GM21526 (cell line): ENCODE data around the gene DLX2.

Source experiments
- ATAC-seq: cut with Tn5 transposase; IDR thresholded peaks from one replicate; pipeline ENCODE4 v1.9.1; 2021; ENCODE audit warnings: moderate library complexity; ENCODE audit not compliant: unreplicated experiment, low FRiP score

DLX2 gene

GRCh38 chr2:172095146-172095904 lies 7.4 kb downstream of the DLX2 start:
- ATAC-seq = no peak

GRCh38 chr2:172094294-172095145 lies 8.2 kb downstream of the DLX2 start:
- ATAC-seq = no peak

GRCh38 chr2:172093416-172094293 lies 9.0 kb downstream of the DLX2 start:
- ATAC-seq = no peak

GRCh38 chr2:172092716-172093415 lies 9.8 kb downstream of the DLX2 start:
- no peak for ATAC-seq

GRCh38 chr2:172091761-172092566 lies 10.7 kb downstream of the DLX2 start:
- no peak for ATAC-seq

- ATAC-seq = no peak
These were observed 11.6 kb downstream of the DLX2 start for GRCh38 chr2:172091000-172091641.

- ATAC-seq = no peak
These were observed 12.4 kb downstream of the DLX2 start for GRCh38 chr2:172090044-172090961.

- ATAC-seq = no peak
These were observed 13.1 kb downstream of the DLX2 start for GRCh38 chr2:172089633-172090032.

- ATAC-seq = no peak
These were observed 13.6 kb downstream of the DLX2 start for GRCh38 chr2:172089005-172089504.

- no peak for ATAC-seq
These were observed 14.3 kb downstream of the DLX2 start for GRCh38 chr2:172088245-172089004.

GRCh38 chr2:172087780-172088244 lies 14.9 kb downstream of the DLX2 start:
- ATAC-seq = no peak

GRCh38 chr2:172087207-172087779 lies 15.4 kb downstream of the DLX2 start:
- no peak for ATAC-seq

GRCh38 chr2:172086241-172087206 lies 16.2 kb downstream of the DLX2 start:
- ATAC-seq = no peak

- ATAC-seq = peak; percentile 16
These were observed 17.1 kb downstream of the DLX2 start, which contains the start of gene DLX1 for GRCh38 chr2:172085460-172086159. DLX1 (plus strand) TSS chr2:172085507; CDS start chr2:172085678, 171 bp downstream.
